ENCODE measurements around the gene PLAAT5. TPM values are rescaled to one million over a fixed set of nuclear protein-coding genes. Genes with fewer than 3 reads are reported as not detected.
A peak's percentile ranks its signal among the peaks of the same experiment; 100 is the strongest.

The PLAAT5 gene
- total and polyA plus RNA-seq, 11 donors, result 0.49 to 7.1 (median 1.5) TPM

- no peak for DNase-seq
- ATAC-seq, result no peak
- H3K4me3 ChIP-seq, result no peak overlapping the region
- H3K4me1 ChIP-seq, result peaks cover 0 to 20% (median 1%) of the 10 kb centered on the region in 12 donors
- H3K36me3 ChIP-seq, result no peaks in the 10 kb centered on the region
- no peak overlapping the region for H3K27ac ChIP-seq
- TF ChIP-seq POLR2A (IDR thresholded peaks at IDR 0.05), result no peak
- TF ChIP-seq CTCF (IDR thresholded peaks at IDR 0.05), result no peak
- peaks cover 0 to 25% (median 13%) of the 10 kb centered on the region in 12 donors for H3K9me3 ChIP-seq
- intact Hi-C loops (cut with DNase I), result loop anchor here in 1 of 10 donors (5.0 kb wide), 1 partner anchor 147 kb away; no protein-coding TSS in a partner anchor
- WGBS, 4 donors, result 79 to 83% (median 82%) methylated on average over 3 of the region's 3 CpGs
- peaks cover 0 to 6% (median 0%) of the 10 kb centered on the region in 9 donors for H3K27me3 ChIP-seq
Measured at GRCh38 chr11:63485777-63486176, 5.2 kb downstream of the PLAAT5 start.

- TF ChIP-seq POLR2A (IDR thresholded peaks at IDR 0.05), result no peak
- TF ChIP-seq CTCF (IDR thresholded peaks at IDR 0.05), result no peak
- Histone ChIP-seq H3K9me3 (peaks cover 0 to 29% (median 6%) of the 10 kb centered on the region in 12 donors), H3K27ac (no peak overlapping the region), H3K27me3 (no peaks in the 10 kb centered on the region), H3K4me3 (no peak overlapping the region), H3K36me3 (no peaks in the 10 kb centered on the region), H3K4me1 (no peaks in the 10 kb centered on the region)
- intact Hi-C loops (cut with DNase I), result loop anchor here in 2 of 10 donors (5.0 kb wide), 2 partner anchors 157 to 257 kb away; no protein-coding TSS in a partner anchor
- WGBS, 4 donors, result 77 to 88% (median 82%) methylated on average over 6 of the region's 6 CpGs
- ATAC-seq (no peak), DNase-seq (no peak)
Measured at GRCh38 chr11:63480039-63480438, 10.9 kb downstream of the PLAAT5 start.

- DNase-seq (peak in 2 of 5 donors; percentile 33 to 49), ATAC-seq (peak; percentile 32 to 85 (median 82))
- Histone ChIP-seq H3K27ac (no peak overlapping the region), H3K36me3 (no peaks in the 10 kb centered on the region), H3K27me3 (no peaks in the 10 kb centered on the region), H3K9me3 (peaks cover 0 to 19% (median 2%) of the 10 kb centered on the region in 12 donors), H3K4me3 (no peak overlapping the region), H3K4me1 (no peaks in the 10 kb centered on the region)
- intact Hi-C loops (cut with DNase I), result loop anchor here in 9 of 10 donors (1.0 to 10.0 kb wide), 8 partner anchors 143 to 260 kb away; no protein-coding TSS in a partner anchor
- 14 to 20% (median 19%) methylated on average over 5 of the region's 5 CpGs for WGBS, 4 donors
- TF ChIP-seq CTCF (IDR thresholded peaks at IDR 0.05) (peak; percentile 82 to 96 (median 90)), POLR2A (IDR thresholded peaks at IDR 0.05) (no peak)
Measured at GRCh38 chr11:63478896-63479295, 12.1 kb downstream of the PLAAT5 start.

- H3K4me1 ChIP-seq, result no peaks in the 10 kb centered on the region
- H3K27me3 ChIP-seq, result no peaks in the 10 kb centered on the region
- no peak for TF ChIP-seq CTCF (IDR thresholded peaks at IDR 0.05)
- ATAC-seq (no peak), DNase-seq (no peak)
- H3K27ac ChIP-seq, result no peak overlapping the region
- H3K36me3 ChIP-seq, result no peaks in the 10 kb centered on the region
- H3K9me3 ChIP-seq, result peaks cover 0 to 20% (median 2%) of the 10 kb centered on the region in 12 donors
- intact Hi-C loops (cut with DNase I), result loop anchor here in 6 of 10 donors (5.0 to 10.0 kb wide), 3 partner anchors 146 to 261 kb away; no protein-coding TSS in a partner anchor
- H3K4me3 ChIP-seq, result no peak overlapping the region
Measured at GRCh38 chr11:63476618-63477017, 14.3 kb downstream of the PLAAT5 start.
